Mucosa of descending colon (tissue), 3 donors: ENCODE results near the gene BLMH. TPM values are rescaled to one million over a fixed set of nuclear protein-coding genes. Genes with fewer than 3 reads are reported as not detected.

Experiments used
- ATAC-seq: fragments of 200-7000 bp; cut with Tn5 transposase; one replicate; pipeline ENCODE4 v1.9.1; 2020; ENCODE audit warnings: mild to moderate bottlenecking, moderate library complexity
- DNase-seq, 3 donors: peaks; one replicate each; pipeline ENCODE4 v3.0.0-alpha.2; 2020
- H3K36me3 ChIP-seq: fragments of 200-600 bp; one replicate; pipeline ENCODE4 v1.8.0; 2021; ENCODE audit warnings: low read depth, mild to moderate bottlenecking
- H3K4me1 ChIP-seq: fragments of 200-600 bp; one replicate; pipeline ENCODE4 v1.8.0; 2021; ENCODE audit warnings: low read depth, mild to moderate bottlenecking
- H3K4me3 ChIP-seq: fragments of 200-600 bp; one replicate; pipeline ENCODE4 v1.8.0; 2021; ENCODE audit warnings: mild to moderate bottlenecking
- H3K9me3 ChIP-seq: fragments of 200-600 bp; one replicate; pipeline ENCODE4 v1.8.0; 2021; ENCODE audit warnings: mild to moderate bottlenecking
- CTCF ChIP-seq: fragments of 200-600 bp; IDR thresholded peaks from one replicate; pipeline ENCODE4 v1.8.0; 2022; ENCODE audit warnings: antibody characterized with exemption, mild to moderate bottlenecking
- intact Hi-C, 2 donors: fragments of 100-400 bp; cut with DNase I in 1 of 2; cut with micrococcal nuclease in 1 of 2; formaldehyde crosslinking; loops; one replicate each; pipeline versions ENCODE4 v1.11.0 to v1.11.1; 2022; cut with DNase I, micrococcal nuclease
- total RNA-seq, 3 donors: library from RNA; stranded (reverse); fragmentation: NEBNext Ultra II Directional in 2 of 3; extraction: Animal tissue kit (Norgen Biotek cat#: 25700) in 2 of 3; gene quantifications; one replicate each; pipeline versions ENCODE4 v1.2.1 to v1.2.4, GENCODE V29; 2021 to 2023
- donor health status: DM: no; HTN: no; CAD: no; lungs with moderate emphysema.
- donor health status: DM: no; HTN: no; CAD: no.
- donor health status: DM: no; HTN: yes; CAD: no.

Gene BLMH
- total RNA-seq, 3 donors from 2014 or later, result 18.1 to 31.9 (median 22.0) TPM

GRCh38 chr17:30296499-30297080, 4.8 kb upstream of the BLMH start:
- H3K9me3 ChIP-seq, result peaks cover 5% of the 10 kb centered on the region
- no peaks in the 10 kb centered on the region for H3K36me3 ChIP-seq
- TF ChIP-seq CTCF, result no peak
- no peaks in the 10 kb centered on the region for H3K4me1 ChIP-seq
- no peak for ATAC-seq
- H3K4me3 ChIP-seq, result no peak overlapping the region
- DNase-seq, result no peak
- intact Hi-C loops, result no loop called here

- Histone ChIP-seq H3K36me3 (no peaks in the 10 kb centered on the region), H3K9me3 (no peaks in the 10 kb centered on the region), H3K4me1 (peaks cover 2% of the 10 kb centered on the region), H3K4me3 (peak overlapping the region; percentile 91)
- intact Hi-C loops, result no loop called here
- DNase-seq (no peak), ATAC-seq (peak; percentile 42)
- TF ChIP-seq CTCF, result no peak
Observed at GRCh38 chr17:30292286-30292858, 628 bp upstream of the BLMH start.

- intact Hi-C loops, result no loop called here
Observed at GRCh38 chr17:30290696-30291542, 825 bp downstream of the BLMH start.

GRCh38 chr17:30290077-30290476, 1.7 kb downstream of the BLMH start:
- ATAC-seq, result no peak
- H3K4me1 ChIP-seq, result peaks cover 2% of the 10 kb centered on the region
- no peaks in the 10 kb centered on the region for H3K36me3 ChIP-seq
- no peaks in the 10 kb centered on the region for H3K9me3 ChIP-seq
- TF ChIP-seq CTCF, result no peak
- intact Hi-C loops, result no loop called here
- no peak for DNase-seq
- no peak overlapping the region for H3K4me3 ChIP-seq

More at GRCh38 chr17:30290696-30291542, 825 bp downstream of the BLMH start:
- peak; percentile 62 to 68 (median 68) for DNase-seq
- Histone ChIP-seq H3K4me1 (peaks cover 2% of the 10 kb centered on the region), H3K36me3 (no peaks in the 10 kb centered on the region), H3K4me3 (peak overlapping the region; percentile 91), H3K9me3 (no peaks in the 10 kb centered on the region)
- no peak for TF ChIP-seq CTCF
- peak; percentile 77 for ATAC-seq

- intact Hi-C loops, result no loop called here
- no peaks in the 10 kb centered on the region for H3K9me3 ChIP-seq
- no peak for DNase-seq
- H3K36me3 ChIP-seq, result no peaks in the 10 kb centered on the region
- no peak for TF ChIP-seq CTCF
- H3K4me1 ChIP-seq, result no peaks in the 10 kb centered on the region
- H3K4me3 ChIP-seq, result no peak overlapping the region
- ATAC-seq, result no peak
Observed at GRCh38 chr17:30279156-30279555, 12.6 kb downstream of the BLMH start.
